Caco-2 (cell line): ENCODE data around the gene NFKB1. TPM values are rescaled to one million over a fixed set of nuclear protein-coding genes. Genes with fewer than 3 reads are reported as not detected.

ENCODE experiments used
- BruUV-seq: library from RNA; stranded (reverse); fragments of 400-500 nt; replicated peaks from 2 replicates; lab custom pipeline; 2021; lab: Mats Ljungman, UMichigan
- CTCF ChIA-PET: fragments of 300-600 bp; sonication (Branson Sonifier 250); formaldehyde crosslinking; loops from one replicate; lab custom pipeline; 2022; ENCODE audit warnings: antibody characterized with exemption; lab: Charles Lee
- POLR2A ChIA-PET: fragments of 300-600 bp; sonication (Branson Sonifier 250); formaldehyde crosslinking; loops from one replicate; lab custom pipeline; 2022; ENCODE audit warnings: antibody characterized with exemption; lab: Charles Lee
- DNase-seq, 2 experiments: peaks; one replicate each; pipeline versions ENCODE4 v3.0.0 to v3.0.0-alpha.2; 2020 to 2022
- H3K27me3 ChIP-seq: replicated peaks from 2 replicates; pipeline ENCODE4 v1.6.0; 2011; ENCODE audit warnings: low read length; ENCODE audit not compliant: control insufficient read depth, insufficient read depth
- H3K36me3 ChIP-seq: 2 replicates; pipeline ENCODE4 v1.5.1; 2011; ENCODE audit warnings: low read length; ENCODE audit not compliant: control insufficient read depth, insufficient read depth
- H3K4me1 ChIP-seq: fragments of 250-450 bp; sonication (Bioruptor Pico); 2 replicates; pipeline ENCODE4 v1.5.1; 2020; ENCODE audit warnings: mild to moderate bottlenecking
- H3K4me3 ChIP-seq: 2 replicates; pipeline ENCODE4 v1.5.1; 2011; ENCODE audit warnings: low read depth, mild to moderate bottlenecking, control low read depth, low read length
- H3K9me3 ChIP-seq: fragments of 250-450 bp; sonication (Bioruptor Pico); 2 replicates; pipeline ENCODE4 v1.5.1; 2020; ENCODE audit warnings: mild to moderate bottlenecking, moderate library complexity
- H3K27ac Mint-ChIP-seq: one replicate; pipeline ENCODE4 v1.8.0; 2022; ENCODE audit warnings: mixed read lengths; ENCODE audit not compliant: unreplicated experiment
- H3K27me3 Mint-ChIP-seq: one replicate; pipeline ENCODE4 v1.8.0; 2022; ENCODE audit warnings: mixed read lengths; ENCODE audit not compliant: insufficient read depth, unreplicated experiment
- H3K36me3 Mint-ChIP-seq: one replicate; pipeline ENCODE4 v1.8.0; 2022; ENCODE audit warnings: mild to moderate bottlenecking, mixed read lengths; ENCODE audit not compliant: insufficient read depth, unreplicated experiment
- H3K4me1 Mint-ChIP-seq: one replicate; pipeline ENCODE4 v1.8.0; 2022; ENCODE audit warnings: low read depth, mixed read lengths; ENCODE audit not compliant: unreplicated experiment
- H3K4me3 Mint-ChIP-seq: one replicate; pipeline ENCODE4 v1.8.0; 2022; ENCODE audit warnings: mild to moderate bottlenecking, moderate library complexity, mixed read lengths; ENCODE audit not compliant: unreplicated experiment
- H3K9me3 Mint-ChIP-seq: one replicate; pipeline ENCODE4 v1.8.0; 2022; ENCODE audit warnings: mixed read lengths; ENCODE audit not compliant: unreplicated experiment
- intact Hi-C: fragments of 100-400 bp; cut with micrococcal nuclease; formaldehyde crosslinking; loops from one replicate; pipeline ENCODE4 v1.10.0; 2022; ENCODE audit not compliant: unreplicated experiment
- total RNA-seq: library from RNA; stranded (reverse); gene quantifications from 2 replicates; pipeline ENCODE4 v1.2.3, GENCODE V29; 2022
- TF ChIP-seq, protein P1 (sequence below), 2 experiments: fragments of 200-600 bp in 1 of 2; IDR thresholded peaks; 1 replicate in 1 of 2; 2 replicates in 1 of 2; pipeline versions ENCODE4 v1.5.1 to v1.8.0; 2011 to 2022; ENCODE audit warnings: antibody characterized with exemption in 1 of 2, control low read depth in 1 of 2, inconsistent platforms in 1 of 2, low read depth in 1 of 2, low read length in 1 of 2, mild to moderate bottlenecking in 1 of 2, moderate library complexity in 1 of 2; ENCODE audit not compliant: insufficient read depth in 1 of 2, severe bottlenecking in 1 of 2, unreplicated experiment in 1 of 2

NFKB1 gene
- total RNA-seq, 1 experiment from 2014 or later = 33.0 TPM

DNA sequence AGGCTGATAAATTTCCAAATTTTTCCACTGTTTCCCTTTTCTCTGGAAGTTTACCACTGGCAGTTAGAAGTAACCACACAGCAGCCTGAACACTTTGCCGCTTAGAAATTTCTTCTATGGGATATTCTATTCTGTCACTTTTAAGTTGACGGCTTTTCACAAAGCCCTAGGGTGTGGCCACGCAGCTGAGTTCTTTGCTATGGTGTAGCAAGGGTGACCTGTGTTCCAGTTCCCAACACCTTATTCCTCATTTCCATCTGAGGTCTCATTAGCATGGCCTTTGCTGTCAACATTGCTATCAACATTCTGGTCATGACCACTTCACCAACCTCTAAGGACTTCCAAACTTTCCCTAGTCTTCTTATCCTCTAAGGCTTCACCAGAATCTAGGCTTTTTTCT is 45.4 kb upstream of the NFKB1 start:
- peaks cover 4% of the 10 kb centered on the region for H3K9me3 ChIP-seq
- intact Hi-C loops = no loop called here

DNA sequence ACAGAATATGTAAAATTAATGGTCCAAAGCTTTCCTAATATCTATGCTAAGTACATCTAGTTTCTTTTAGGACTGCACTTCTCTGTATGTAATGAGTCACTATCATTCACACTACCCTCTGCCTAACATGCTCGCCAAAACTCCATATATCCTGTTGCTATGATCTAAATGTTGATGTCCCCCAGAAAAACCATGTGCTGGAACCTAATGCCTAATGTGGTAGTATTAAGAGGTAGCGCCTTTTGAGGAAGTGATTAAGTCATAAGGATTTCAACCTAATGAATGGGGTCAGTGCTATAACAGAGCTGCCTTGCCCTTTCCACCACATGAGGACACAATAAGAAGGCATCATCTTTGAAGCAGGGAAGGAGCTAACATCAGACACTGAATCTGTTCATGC is 34.9 kb upstream of the NFKB1 start:
- intact Hi-C loops = no loop called here
- no peak overlapping the region for H3K4me3 Mint-ChIP-seq
- H3K4me1 Mint-ChIP-seq = no peaks in the 10 kb centered on the region
- Histone ChIP-seq H3K9me3 (no peaks in the 10 kb centered on the region), H3K4me1 (no peaks in the 10 kb centered on the region), H3K36me3 (no peaks in the 10 kb centered on the region), H3K27me3 (no peaks in the 10 kb centered on the region), H3K4me3 (no peak overlapping the region)
- no peak overlapping the region for H3K27ac Mint-ChIP-seq
- ChIA-PET POLR2A (no interaction called here), CTCF (no interaction called here)
- H3K36me3 Mint-ChIP-seq = no peaks in the 10 kb centered on the region
- no TSS peak for BruUV-seq
- H3K9me3 Mint-ChIP-seq = peaks cover 12% of the 10 kb centered on the region
- TF ChIP-seq, protein P1, sequence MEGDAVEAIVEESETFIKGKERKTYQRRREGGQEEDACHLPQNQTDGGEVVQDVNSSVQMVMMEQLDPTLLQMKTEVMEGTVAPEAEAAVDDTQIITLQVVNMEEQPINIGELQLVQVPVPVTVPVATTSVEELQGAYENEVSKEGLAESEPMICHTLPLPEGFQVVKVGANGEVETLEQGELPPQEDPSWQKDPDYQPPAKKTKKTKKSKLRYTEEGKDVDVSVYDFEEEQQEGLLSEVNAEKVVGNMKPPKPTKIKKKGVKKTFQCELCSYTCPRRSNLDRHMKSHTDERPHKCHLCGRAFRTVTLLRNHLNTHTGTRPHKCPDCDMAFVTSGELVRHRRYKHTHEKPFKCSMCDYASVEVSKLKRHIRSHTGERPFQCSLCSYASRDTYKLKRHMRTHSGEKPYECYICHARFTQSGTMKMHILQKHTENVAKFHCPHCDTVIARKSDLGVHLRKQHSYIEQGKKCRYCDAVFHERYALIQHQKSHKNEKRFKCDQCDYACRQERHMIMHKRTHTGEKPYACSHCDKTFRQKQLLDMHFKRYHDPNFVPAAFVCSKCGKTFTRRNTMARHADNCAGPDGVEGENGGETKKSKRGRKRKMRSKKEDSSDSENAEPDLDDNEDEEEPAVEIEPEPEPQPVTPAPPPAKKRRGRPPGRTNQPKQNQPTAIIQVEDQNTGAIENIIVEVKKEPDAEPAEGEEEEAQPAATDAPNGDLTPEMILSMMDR (IDR thresholded peaks at IDR 0.05; ENCODE audit: insufficient read depth in 1 of 2, low read depth in 1 of 2, low read length in 1 of 2, severe bottlenecking in 1 of 2, unreplicated experiment in 1 of 2) = no peak
- DNase-seq = no peak
- no peaks in the 10 kb centered on the region for H3K27me3 Mint-ChIP-seq

More for the DNA sequence above, 45.4 kb upstream of the NFKB1 start:
- no peak overlapping the region for H3K4me3 Mint-ChIP-seq
- H3K4me3 ChIP-seq = no peak overlapping the region
- no peak for DNase-seq
- H3K27ac Mint-ChIP-seq = no peak overlapping the region
- no peaks in the 10 kb centered on the region for H3K36me3 ChIP-seq
- BruUV-seq = no TSS peak
- no peaks in the 10 kb centered on the region for H3K27me3 Mint-ChIP-seq
- ChIA-PET POLR2A (no interaction called here), CTCF (no interaction called here)
- H3K4me1 Mint-ChIP-seq = no peaks in the 10 kb centered on the region
- no peaks in the 10 kb centered on the region for H3K4me1 ChIP-seq
- H3K36me3 Mint-ChIP-seq = no peaks in the 10 kb centered on the region
- TF ChIP-seq, protein P1 (IDR thresholded peaks at IDR 0.05; ENCODE audit: insufficient read depth in 1 of 2, low read depth in 1 of 2, low read length in 1 of 2, severe bottlenecking in 1 of 2, unreplicated experiment in 1 of 2) = no peak
- no peaks in the 10 kb centered on the region for H3K9me3 Mint-ChIP-seq
- H3K27me3 ChIP-seq = no peaks in the 10 kb centered on the region

DNA sequence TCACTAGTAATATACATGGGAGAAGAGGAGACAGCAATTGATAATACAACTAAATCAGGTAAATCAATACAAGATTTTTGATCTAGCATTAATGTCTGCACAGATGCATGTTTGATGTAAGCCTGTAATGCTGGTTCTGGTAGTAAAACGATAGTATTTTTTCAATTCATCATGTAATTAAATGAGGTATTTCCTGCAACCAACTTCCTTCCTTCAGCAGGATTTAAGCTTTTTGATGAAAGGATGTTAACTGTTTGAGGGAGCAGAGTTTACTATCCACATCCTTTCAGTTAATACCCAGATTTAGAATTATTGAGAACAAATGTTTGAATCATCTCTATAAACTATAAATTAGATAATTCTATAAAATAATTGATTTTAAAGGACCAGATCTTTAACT is 31.4 kb upstream of the NFKB1 start:
- no peak for DNase-seq
- no peaks in the 10 kb centered on the region for H3K9me3 Mint-ChIP-seq
- ChIA-PET POLR2A (no interaction called here), CTCF (no interaction called here)
- H3K36me3 Mint-ChIP-seq = no peaks in the 10 kb centered on the region
- intact Hi-C loops = no loop called here
- Histone ChIP-seq H3K4me1 (peaks cover 12% of the 10 kb centered on the region; the same call in 1 of the 2 replicates), H3K36me3 (no peaks in the 10 kb centered on the region), H3K4me3 (no peak overlapping the region), H3K9me3 (no peaks in the 10 kb centered on the region), H3K27me3 (no peaks in the 10 kb centered on the region)
- TF ChIP-seq, protein P1 (IDR thresholded peaks at IDR 0.05; ENCODE audit: insufficient read depth in 1 of 2, low read depth in 1 of 2, low read length in 1 of 2, severe bottlenecking in 1 of 2, unreplicated experiment in 1 of 2) = no peak
- no peak overlapping the region for H3K27ac Mint-ChIP-seq
- no peaks in the 10 kb centered on the region for H3K27me3 Mint-ChIP-seq
- no peak overlapping the region for H3K4me3 Mint-ChIP-seq
- BruUV-seq = no TSS peak
- H3K4me1 Mint-ChIP-seq = peaks cover 13% of the 10 kb centered on the region
